GM18867 (cell line): ENCODE data around the gene COL8A1.
A peak's percentile ranks its signal among the peaks of the same experiment; 100 is the strongest.
"Not testable (repeated sequence)": the region's sequence is repeated elsewhere in the genome, so short reads cannot be mapped to it uniquely, and the experiment has no call there.

ENCODE experiments used
- ATAC-seq: cut with Tn5 transposase; IDR thresholded peaks from one replicate; pipeline ENCODE4 v1.9.1; 2021; ENCODE audit warnings: mild to moderate bottlenecking, moderate library complexity; ENCODE audit not compliant: unreplicated experiment

The COL8A1 gene

GRCh38 chr3:99638167-99638948, at the start of gene COL8A1:
Gene COL8A1, plus strand, starts transcription at chr3:99638594. Its CDS starts 152,089 bp downstream, at chr3:99790683.
- ATAC-seq, result no peak

- not testable (repeated sequence) for ATAC-seq
These were observed 49.2 kb upstream of the COL8A1 start for GRCh38 chr3:99589168-99589567.

- ATAC-seq, result no peak
These were observed 38.5 kb upstream of the COL8A1 start for GRCh38 chr3:99599894-99600293.

GRCh38 chr3:99601515-99601914, 36.9 kb upstream of the COL8A1 start:
- ATAC-seq, result no peak

- ATAC-seq, result no peak
These were observed 36.2 kb upstream of the COL8A1 start for GRCh38 chr3:99602183-99602582.

GRCh38 chr3:99607151-99607550, 31.2 kb upstream of the COL8A1 start:
- ATAC-seq, result peak; percentile 100

- ATAC-seq, result peak; percentile 56
These were observed 23.6 kb upstream of the COL8A1 start for GRCh38 chr3:99614768-99615167.

- no peak for ATAC-seq
These were observed 18.2 kb upstream of the COL8A1 start for GRCh38 chr3:99620077-99620767.

- no peak for ATAC-seq
These were observed 17.4 kb upstream of the COL8A1 start for GRCh38 chr3:99620976-99621375.

GRCh38 chr3:99624496-99625236, 13.7 kb upstream of the COL8A1 start:
- peak; percentile 72 for ATAC-seq

- ATAC-seq, result no peak
These were observed 13.2 kb upstream of the COL8A1 start for GRCh38 chr3:99625237-99625622.

- ATAC-seq, result no peak
These were observed 12.6 kb upstream of the COL8A1 start for GRCh38 chr3:99625643-99626416.

- peak; percentile 63 for ATAC-seq
These were observed 12.0 kb upstream of the COL8A1 start for GRCh38 chr3:99626417-99626788.

GRCh38 chr3:99627062-99627826, 11.2 kb upstream of the COL8A1 start:
- ATAC-seq, result peak; percentile 25

- ATAC-seq, result no peak
These were observed 7.6 kb upstream of the COL8A1 start for GRCh38 chr3:99630815-99631214.

GRCh38 chr3:99633887-99634558, 4.4 kb upstream of the COL8A1 start:
- ATAC-seq, result peak; percentile 80

GRCh38 chr3:99634881-99635280, 3.5 kb upstream of the COL8A1 start:
- no peak for ATAC-seq

- ATAC-seq, result no peak
These were observed 3.0 kb upstream of the COL8A1 start for GRCh38 chr3:99635348-99635747.

GRCh38 chr3:99637016-99637367, 1.4 kb upstream of the COL8A1 start:
- no peak for ATAC-seq
